NCI-H128 (cell line): ENCODE data around the gene NUP210.
"Not testable (repeated sequence)": the region's sequence is repeated elsewhere in the genome, so short reads cannot be mapped to it uniquely, and the experiment has no call there.

ENCODE experiments used
- DNase-seq: peaks from one replicate; lab custom pipeline; 2025; ENCODE audit not compliant: unreplicated experiment; lab: John Stamatoyannopoulos, UW

NUP210 gene

DNA sequence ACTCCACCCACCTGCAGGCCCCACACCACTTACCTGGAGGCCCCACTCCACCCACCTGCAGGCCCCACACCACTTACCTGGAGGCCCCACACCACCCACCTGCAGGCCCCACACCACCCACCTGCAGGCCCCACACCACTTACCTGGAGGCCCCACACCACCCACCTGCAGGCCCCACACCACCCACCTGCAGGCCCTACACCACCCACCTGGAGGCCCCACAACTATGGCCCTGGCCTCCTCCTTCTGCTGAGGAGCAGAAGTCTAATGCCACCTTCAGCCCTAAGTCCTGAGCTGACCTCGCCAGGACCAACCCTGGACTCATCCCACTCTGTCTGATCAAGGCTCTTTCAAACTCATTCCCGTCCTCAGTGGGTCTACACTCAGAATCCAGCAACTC is 42.4 kb downstream of the NUP210 start:
- not testable (repeated sequence) for DNase-seq

DNA sequence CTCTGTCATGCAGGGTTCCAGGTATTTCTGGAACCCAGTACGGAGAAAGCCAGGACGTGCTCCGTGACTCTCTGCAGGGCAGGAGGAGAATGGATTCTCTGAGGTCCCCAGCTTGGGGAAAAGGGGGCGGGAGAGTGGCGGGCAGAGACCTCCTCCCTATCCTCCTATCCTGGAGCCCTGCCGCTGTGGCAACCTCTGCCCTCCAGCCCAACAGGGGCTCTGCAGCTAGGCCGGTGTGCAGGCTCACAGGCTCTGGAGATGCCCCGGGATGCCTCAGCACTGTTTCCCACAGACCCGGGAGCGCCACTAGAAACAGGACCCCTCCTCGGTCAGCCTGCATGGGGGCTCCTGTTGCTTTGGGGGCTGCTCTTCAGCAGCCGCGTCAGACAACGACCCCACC is 43.1 kb downstream of the NUP210 start:
- DNase-seq, result no peak

GRCh38 chr3:13376091-13376490 is 44.0 kb downstream of the NUP210 start:
- no peak for DNase-seq

GRCh38 chr3:13375464-13375863 is 44.7 kb downstream of the NUP210 start:
- DNase-seq, result no peak

GRCh38 chr3:13373975-13374586 is 46.0 kb downstream of the NUP210 start:
- DNase-seq, result no peak

DNA sequence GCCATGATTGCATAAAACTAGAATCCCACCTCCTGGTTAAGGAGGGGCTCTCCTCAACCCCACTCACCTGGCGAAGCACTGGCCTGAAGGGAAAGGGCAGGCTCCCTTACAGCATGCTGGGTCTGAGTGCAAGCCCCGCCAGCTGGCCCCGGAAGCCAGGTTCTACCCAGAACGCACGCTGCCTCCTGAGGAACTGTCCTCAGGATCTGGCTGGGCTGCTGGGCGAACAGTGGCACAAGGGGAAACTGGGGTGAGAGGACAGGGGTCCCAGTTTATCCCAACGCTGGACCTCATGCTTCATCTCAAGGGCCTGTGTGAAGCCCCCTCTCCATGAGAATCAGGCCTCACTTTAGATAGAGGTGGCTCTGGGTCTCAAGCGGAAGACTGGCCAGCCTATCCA is 47.5 kb downstream of the NUP210 start:
- DNase-seq, result no peak

DNA sequence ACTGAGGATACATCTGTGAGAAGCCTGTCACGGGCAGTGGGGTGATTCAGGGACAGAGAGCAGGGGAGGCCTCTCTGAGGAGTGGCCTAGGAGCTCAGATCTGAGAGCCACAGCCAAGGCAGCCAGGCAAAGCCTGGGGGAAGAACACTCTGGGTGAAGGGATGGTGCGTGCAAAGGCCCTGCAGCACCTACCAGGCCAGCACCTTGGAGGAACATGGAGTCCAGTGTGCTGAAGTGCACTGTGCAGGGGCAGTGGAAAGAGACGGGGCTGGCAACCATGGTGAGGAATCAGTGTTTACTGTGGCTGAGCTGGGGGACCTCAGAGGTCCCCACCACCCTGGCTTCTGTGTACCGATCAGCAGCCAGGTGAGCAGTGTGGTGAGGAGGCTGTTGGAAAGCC is 48.0 kb downstream of the NUP210 start:
- no peak for DNase-seq

DNA sequence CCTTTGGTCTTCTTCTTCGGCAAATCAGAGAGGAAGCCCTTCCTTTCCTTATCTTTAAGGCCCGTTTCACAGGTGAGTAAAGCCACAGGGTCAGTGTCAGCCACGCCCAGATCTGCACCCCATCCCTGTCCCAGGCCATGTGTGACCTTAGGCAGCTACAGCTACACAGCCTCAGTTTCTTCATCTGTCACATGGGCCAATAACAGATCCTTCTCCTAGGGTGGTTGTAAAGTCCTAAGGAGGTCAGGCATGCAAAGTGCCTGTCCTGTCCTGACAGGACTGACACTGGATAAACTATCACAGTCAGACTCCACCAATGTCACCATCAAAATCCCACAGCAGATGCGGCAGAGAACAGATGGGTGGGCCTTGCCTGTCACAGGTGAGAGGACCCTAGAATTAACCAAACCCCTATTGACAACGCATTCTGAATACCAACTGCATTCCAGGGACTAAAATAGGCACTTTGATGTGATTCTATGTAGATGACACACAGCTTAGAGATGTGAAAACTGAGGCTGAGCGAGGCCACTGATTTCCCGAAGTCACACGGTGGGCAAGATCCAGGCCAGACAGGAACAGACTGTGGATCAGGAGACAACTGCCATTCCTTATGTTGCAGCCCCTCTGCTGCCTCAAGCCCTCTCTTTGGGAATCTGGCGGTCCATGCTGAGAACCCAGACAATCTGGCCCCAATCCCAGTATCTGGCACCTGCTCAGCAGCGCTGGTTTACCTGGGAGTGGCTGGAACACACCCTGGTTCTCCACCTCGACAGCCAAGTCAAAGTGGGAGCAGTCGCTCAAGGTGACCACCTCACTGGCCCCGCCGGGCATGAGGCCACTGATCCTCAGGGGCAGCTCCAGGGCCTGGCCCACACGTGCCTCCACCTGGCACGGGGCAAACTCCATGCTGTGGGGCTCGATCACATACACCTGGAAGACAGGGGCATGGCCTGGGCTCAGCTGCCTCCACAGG is 48.7 kb downstream of the NUP210 start:
- no peak for DNase-seq

DNA sequence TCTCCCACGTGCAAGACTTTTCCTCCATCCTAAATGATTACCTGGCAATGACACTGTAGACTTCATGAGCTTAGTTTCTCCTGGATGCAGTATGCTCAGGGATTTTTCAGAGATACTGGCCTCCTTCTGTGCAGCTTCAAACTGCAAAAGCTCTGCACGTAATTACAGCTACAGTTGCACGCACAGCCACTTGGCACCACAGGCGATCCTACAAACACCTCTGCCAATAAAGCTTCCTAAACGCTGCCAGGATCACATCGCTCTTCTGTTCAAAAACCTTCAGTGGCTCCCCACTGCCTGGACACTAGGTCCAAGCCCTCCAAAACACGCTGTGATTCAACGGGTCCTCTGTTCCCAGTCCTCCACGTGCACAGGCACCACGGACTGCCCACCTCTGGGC is 49.5 kb downstream of the NUP210 start:
- no peak for DNase-seq

DNA sequence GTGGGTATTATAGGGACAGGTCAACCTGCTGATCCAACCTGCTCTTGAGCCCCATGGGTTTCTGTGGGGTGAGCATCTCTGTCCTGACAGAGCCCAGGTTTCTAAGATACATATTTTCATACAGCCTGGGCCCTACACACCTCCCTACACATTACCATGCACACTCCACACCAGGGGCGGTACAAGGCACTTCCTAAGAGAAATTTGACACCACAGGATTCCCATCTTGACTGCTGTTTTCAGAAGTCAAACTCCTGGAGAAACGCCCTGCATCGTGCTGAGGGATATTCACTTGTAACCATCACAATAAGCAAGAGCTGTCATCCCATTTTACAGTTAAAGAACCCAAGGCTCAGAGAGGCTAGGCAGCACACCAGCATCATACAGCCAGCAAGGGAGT is 50.1 kb downstream of the NUP210 start:
- no peak for DNase-seq

- DNase-seq, result no peak
Measured at GRCh38 chr3:13368834-13369233, 51.3 kb downstream of the NUP210 start.

GRCh38 chr3:13367728-13368127 is 52.4 kb downstream of the NUP210 start:
- DNase-seq, result no peak

DNA sequence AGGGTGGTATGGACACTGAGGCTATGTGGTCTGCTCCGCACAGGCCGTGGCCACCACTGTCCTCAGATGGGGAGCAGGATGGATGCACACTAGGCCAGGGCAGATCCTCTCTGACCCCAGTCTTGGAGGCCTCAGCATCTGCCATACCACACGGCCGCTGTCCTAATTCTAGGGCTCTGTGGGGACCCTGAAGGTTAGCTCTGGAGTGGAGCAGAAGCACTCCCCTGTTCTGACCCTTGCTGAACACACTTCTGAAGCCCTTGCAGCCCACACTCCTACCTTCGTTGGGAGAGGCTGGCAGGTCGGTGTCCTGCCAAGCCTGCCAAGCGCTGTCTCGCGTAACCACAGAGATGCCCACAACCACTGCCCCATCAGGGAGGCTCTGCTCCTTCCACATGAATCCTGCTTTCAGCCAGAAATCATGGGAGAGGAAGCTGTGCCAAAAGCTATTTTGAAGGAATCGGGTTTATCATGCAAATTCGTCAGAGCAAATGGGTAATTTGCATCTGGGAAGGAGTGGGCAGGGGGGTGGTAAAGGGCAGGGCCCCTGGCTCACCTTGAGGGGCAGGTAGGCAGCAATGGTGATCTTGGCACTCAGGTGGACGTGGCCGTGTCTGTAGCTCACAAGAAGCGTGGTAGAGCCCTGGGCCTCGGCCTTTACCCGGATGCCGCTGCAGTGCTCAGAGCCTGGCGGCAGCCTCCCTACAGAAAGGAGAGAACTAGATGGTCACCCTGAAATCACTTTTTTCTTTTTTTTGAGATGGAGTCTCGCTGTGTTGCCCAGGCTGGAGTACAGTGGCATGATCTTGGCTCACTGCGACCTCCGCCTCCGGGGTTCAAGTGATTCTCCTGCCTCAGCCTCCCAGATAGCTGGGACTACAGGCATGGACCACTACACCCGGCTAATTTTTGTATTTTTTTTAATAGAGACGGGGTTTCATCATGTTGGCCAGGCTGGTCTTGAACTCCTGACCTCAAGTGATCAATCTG is 54.4 kb downstream of the NUP210 start:
- DNase-seq, result no peak

DNA sequence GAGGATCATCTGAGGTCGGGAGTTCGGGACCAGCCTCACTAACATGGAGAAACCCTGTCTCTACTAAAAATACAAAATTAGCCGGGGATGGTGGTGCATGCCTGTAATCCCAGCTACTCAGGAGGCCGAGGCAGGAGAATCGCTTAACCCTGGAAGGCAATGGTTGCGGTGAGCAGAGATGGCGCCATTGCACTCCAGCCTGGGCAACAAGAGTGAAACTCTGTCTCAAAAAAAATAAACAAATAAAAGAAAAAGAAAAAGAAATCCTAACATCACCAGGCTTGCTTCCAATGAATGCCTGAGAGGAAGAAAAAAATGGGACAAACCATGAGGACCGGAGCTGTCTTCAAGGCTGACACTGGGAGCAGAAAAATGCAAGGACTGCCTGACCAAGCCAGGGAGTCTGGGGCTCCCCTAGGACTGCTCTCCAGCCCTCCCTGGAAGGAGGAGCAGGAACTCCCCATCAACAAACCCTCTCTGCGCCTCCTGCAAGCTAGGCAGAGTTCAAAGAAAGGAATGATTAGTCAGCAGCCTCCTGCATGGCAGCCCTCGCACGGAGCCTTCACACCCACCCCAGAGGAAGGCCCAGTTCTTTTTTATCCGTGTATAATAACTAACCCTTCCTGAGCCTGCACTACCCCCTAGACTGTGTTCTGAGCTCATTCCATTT is 55.4 kb downstream of the NUP210 start:
- DNase-seq, result no peak

DNA sequence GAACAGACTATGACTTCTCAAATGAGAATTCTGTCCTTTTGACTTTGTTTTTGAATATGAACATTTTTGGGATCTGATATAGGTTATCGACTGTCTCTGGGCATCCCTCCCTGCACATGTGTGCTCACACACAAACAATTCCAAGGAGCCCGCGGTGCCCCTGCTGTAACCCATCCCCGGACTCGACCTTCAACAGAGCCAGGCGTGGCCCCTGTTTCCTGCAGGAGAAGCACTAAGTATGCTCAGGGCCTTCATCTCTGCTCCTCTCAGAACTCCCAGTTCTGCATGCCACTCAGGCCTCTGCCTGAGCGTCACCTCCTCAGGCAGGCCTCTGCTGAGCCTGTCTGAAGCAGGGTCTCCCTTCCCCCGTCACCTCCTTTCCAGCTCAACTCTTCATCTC is 57.6 kb downstream of the NUP210 start:
- DNase-seq, result no peak

DNA sequence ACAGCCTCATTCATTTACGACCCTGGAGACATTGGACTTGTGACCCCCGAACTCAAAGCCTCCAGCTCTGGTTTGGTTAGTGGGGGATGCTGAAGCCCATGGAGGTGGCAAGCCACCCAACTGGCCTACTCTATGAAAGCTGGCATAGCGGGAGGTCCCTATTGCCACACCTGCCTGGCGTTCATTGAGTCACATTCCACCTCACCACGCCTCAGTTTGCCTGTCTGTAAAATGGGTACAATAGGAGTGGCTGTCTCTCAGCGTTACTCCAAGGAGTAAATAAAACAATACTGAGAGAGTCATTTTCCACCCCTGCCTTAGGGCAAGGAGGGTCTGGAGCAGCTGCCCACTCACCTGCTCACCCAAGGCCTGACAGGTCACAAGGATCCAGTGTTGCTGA is 60.2 kb downstream of the NUP210 start:
- DNase-seq, result no peak

GRCh38 chr3:13358643-13359042 is 61.5 kb downstream of the NUP210 start:
- no peak for DNase-seq

DNA sequence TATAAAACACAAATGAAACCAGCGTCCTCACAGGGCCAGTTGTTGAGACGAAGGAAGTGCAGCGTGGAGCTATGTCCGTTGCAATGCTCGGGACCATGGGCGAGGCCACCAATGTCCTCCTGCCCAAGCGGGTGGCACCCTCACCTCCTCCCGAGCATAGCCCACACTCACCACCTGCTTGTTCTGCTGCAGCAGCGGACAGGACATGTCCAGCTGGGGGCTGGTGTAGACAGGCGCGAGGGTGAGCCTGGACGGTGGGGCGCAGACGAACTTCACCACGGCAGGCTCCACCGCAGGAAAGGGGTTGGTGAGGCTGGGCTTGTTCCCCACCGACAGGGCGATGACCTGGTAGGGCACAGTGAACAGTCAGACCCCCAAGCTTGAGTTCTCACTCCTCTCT is 62.1 kb downstream of the NUP210 start:
- DNase-seq, result no peak

DNA sequence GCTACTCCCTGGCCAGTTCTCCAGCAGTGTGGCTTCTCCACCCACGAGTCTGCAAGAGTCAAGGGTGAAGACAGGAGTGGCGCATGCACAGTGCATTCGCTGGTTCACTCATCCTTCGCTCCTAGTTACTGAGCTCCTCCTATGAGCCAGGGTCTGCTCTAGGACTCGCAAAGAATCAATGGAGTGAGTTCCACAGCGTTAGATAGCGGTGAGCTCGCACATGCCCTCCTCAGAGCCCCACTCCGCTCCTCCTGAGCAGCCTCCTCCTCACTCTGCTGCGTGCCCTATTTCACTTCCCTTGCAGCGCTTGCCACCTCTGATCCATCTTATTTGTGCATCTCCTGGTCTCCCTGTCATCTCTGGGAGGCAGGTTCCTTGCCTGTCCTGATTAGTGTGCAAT is 63.0 kb downstream of the NUP210 start:
- DNase-seq, result no peak

- DNase-seq, result no peak
Measured at GRCh38 chr3:13353936-13354542, 66.1 kb downstream of the NUP210 start.
